Gastroesophageal sphincter (tissue), 4 donors: ENCODE data around the gene PCDHGA1. TPM values are rescaled to one million over a fixed set of nuclear protein-coding genes. Genes with fewer than 3 reads are reported as not detected.

Experiments used
- ATAC-seq: fragments of 150-250 bp; one replicate; pipeline ENCODE4 v1.9.1; 2016; ENCODE audit warnings: mild to moderate bottlenecking, moderate library complexity
- H3K27ac ChIP-seq, 4 donors: fragments of 200-600 bp; sonication (generic) in 3 of 4; 1 replicate in 3 of 4; 2 replicates in 1 of 4; pipeline ENCODE4 v1.5.1; 2016 to 2019
- H3K27me3 ChIP-seq: fragments of 200-600 bp; sonication (generic); one replicate; pipeline ENCODE4 v1.5.1; 2019
- H3K36me3 ChIP-seq, 2 donors: fragments of 200-600 bp; sonication (generic); one replicate each; pipeline ENCODE4 v1.5.1; 2019; ENCODE audit warnings: control low read depth in 1 of 2
- H3K4me1 ChIP-seq, 3 donors: fragments of 200-600 bp; sonication (generic); 1 replicate in 2 of 3; 2 replicates in 1 of 3; pipeline ENCODE4 v1.5.1; 2016 to 2019; ENCODE audit warnings: control low read depth in 2 of 3
- H3K4me3 ChIP-seq, 2 donors: fragments of 200-600 bp; sonication (generic); one replicate each; pipeline ENCODE4 v1.5.1; 2019; ENCODE audit warnings: mild to moderate bottlenecking in 1 of 2, moderate library complexity in 1 of 2
- H3K9me3 ChIP-seq, 3 donors: fragments of 200-600 bp; sonication (generic); one replicate each; pipeline ENCODE4 v1.5.1; 2017 to 2019; ENCODE audit warnings: control low read depth in 2 of 3
- CTCF ChIP-seq, 4 experiments: fragments of 200-600 bp in 2 of 4; fragments of 450-650 bp in 2 of 4; sonication (generic) in 1 of 4; IDR thresholded peaks; one replicate each; pipeline ENCODE4 v1.5.1; 2017 to 2019; ENCODE audit warnings: antibody characterized with exemption in 4 of 4, mild to moderate bottlenecking in 2 of 4, moderate library complexity in 2 of 4
- EP300 ChIP-seq: sonication (generic); formaldehyde crosslinking; IDR thresholded peaks from one replicate; pipeline ENCODE4 v1.6.1; 2017; ENCODE audit warnings: antibody characterized with exemption, mild to moderate bottlenecking
- POLR2A ChIP-seq, 2 donors: fragments of 450-650 bp; IDR thresholded peaks; one replicate each; pipeline ENCODE4 v1.6.1; 2017; ENCODE audit warnings: antibody characterized with exemption in 2 of 2, mild to moderate bottlenecking in 2 of 2, moderate library complexity in 1 of 2
- POLR2AphosphoS5 ChIP-seq: sonication (generic); formaldehyde crosslinking; IDR thresholded peaks from one replicate; pipeline ENCODE4 v1.6.1; 2017; ENCODE audit warnings: antibody characterized with exemption
- WGBS, 2 donors: methylation state at CpG; one replicate each; pipeline ENCODE4 v1.1.5; 2018; ENCODE audit warnings: low coverage in 1 of 2; 5-methylcytosine and 5-hydroxymethylcytosine counted together
- total RNA-seq, 4 donors: library from RNA; depleted of rRNA; stranded (reverse); fragments of >200 nt; gene quantifications; one replicate each; pipeline ENCODE4 v1.1.0, GENCODE V29; 2016

PCDHGA1 gene
- total RNA-seq, 4 donors from 2014 or later, result 0.67 to 1.3 (median 1.1) TPM

DNA sequence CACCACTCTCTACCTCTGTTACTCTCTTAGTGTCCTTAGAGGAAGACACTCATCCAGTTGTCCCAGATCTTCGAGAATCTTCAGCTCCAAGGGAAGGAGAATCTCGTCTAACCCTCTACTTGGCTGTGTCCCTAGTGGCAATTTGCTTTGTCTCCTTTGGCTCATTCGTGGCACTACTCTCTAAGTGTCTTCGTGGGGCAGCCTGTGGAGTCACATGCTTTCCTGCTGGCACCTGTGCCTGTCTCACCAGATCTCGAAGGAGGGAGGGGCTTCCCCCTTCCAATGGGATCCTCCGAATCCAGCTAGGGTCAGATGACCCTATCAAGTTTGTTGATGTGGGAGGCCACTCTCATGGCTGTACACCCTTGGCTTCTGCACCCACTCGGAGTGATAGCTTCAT is 156.8 kb downstream of the PCDHGA1 start:
- peaks cover 0 to 76% (median 5%) of the 10 kb centered on the region in 3 donors for H3K4me1 ChIP-seq
- peaks cover 0 to 43% of the 10 kb centered on the region in 2 donors for H3K36me3 ChIP-seq
- H3K4me3 ChIP-seq, result no peak overlapping the region
- WGBS, 2 donors, result 90 to 96% methylated on average over 3 of the region's 7 CpGs
- H3K27ac ChIP-seq, result no peak overlapping the region
- H3K9me3 ChIP-seq, result no peaks in the 10 kb centered on the region
- no peak for ATAC-seq
- no peaks in the 10 kb centered on the region for H3K27me3 ChIP-seq
- no peak for TF ChIP-seq EP300
- TF ChIP-seq POLR2A (IDR thresholded peaks at IDR 0.05), result no peak
- TF ChIP-seq CTCF (IDR thresholded peaks at IDR 0.05), result no peak
- TF ChIP-seq POLR2AphosphoS5, result no peak

- H3K27ac ChIP-seq, result peak within 1 kb of the TSS in 1 of 4 donors; percentile 4
- peaks cover 0 to 48% of the 10 kb centered on the region in 2 donors for H3K36me3 ChIP-seq
- no peaks in the 10 kb centered on the region for H3K9me3 ChIP-seq
- TF ChIP-seq POLR2AphosphoS5, result no peak
- no peak for TF ChIP-seq EP300
- no peak for TF ChIP-seq POLR2A (IDR thresholded peaks at IDR 0.05)
- TF ChIP-seq CTCF (IDR thresholded peaks at IDR 0.05), result no peak
- 7 to 56% methylated on average over 5 to 7 of the region's 14 CpGs for WGBS, 2 donors
- H3K4me1 ChIP-seq, result peaks cover 0 to 76% (median 14%) of the 10 kb centered on the region in 3 donors
- H3K4me3 ChIP-seq, result no peak within 1 kb of the TSS
- H3K27me3 ChIP-seq, result no peaks in the 10 kb centered on the region
- ATAC-seq, result no peak
Measured at GRCh38 chr5:141488591-141489561, 158.6 kb downstream of the PCDHGA1 start, which contains the start of gene PCDHGC5. Gene PCDHGC5 (plus strand): TSS chr5:141489081. CDS start chr5:141489241, 160 bp downstream.

DNA sequence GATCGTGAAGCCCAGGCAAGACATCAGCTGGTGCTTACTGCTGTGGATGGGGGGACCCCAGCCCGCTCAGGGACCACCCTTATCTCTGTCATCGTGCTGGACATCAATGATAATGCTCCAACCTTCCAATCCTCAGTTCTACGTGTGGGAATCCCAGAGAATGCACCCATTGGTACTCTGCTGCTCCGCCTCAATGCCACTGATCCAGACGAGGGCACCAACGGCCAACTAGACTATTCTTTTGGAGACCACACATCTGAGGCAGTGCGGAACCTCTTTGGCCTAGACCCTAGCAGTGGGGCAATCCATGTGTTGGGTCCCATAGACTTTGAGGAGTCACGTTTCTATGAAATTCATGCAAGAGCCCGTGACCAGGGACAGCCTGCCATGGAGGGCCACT is 159.5 kb downstream of the PCDHGA1 start:
- peaks cover 0 to 51% of the 10 kb centered on the region in 2 donors for H3K36me3 ChIP-seq
- TF ChIP-seq CTCF (IDR thresholded peaks at IDR 0.05) (no peak), POLR2A (IDR thresholded peaks at IDR 0.05) (no peak), EP300 (no peak), POLR2AphosphoS5 (no peak)
- WGBS, 2 donors, result 80 to 83% methylated on average over 1 to 2 of the region's 10 CpGs

DNA sequence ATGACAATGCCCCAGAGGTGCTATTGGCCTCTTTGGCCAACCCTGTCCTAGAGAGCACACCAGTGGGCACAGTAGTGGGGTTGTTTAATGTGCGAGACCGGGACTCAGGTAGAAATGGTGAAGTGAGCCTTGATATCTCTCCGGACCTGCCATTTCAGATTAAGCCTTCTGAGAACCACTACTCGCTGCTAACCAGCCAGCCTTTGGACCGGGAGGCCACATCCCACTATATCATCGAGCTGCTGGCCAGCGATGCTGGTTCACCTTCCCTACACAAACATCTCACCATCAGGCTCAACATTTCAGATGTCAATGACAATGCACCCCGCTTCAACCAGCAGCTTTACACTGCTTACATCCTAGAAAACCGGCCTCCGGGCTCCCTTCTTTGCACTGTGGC is 160.0 kb downstream of the PCDHGA1 start:
- TF ChIP-seq POLR2A (IDR thresholded peaks at IDR 0.05) (no peak), CTCF (IDR thresholded peaks at IDR 0.05) (no peak), EP300 (no peak), POLR2AphosphoS5 (no peak)
- WGBS, 2 donors, result 85% methylated on average over 5 of the region's 10 CpGs; no CpG with 5 or more reads in 1 of the 2 donors
- Histone ChIP-seq H3K4me3 (no peak overlapping the region), H3K27me3 (no peaks in the 10 kb centered on the region), H3K36me3 (peaks cover 0 to 55% of the 10 kb centered on the region in 2 donors), H3K9me3 (no peaks in the 10 kb centered on the region), H3K4me1 (peaks cover 0 to 72% (median 11%) of the 10 kb centered on the region in 3 donors), H3K27ac (no peak overlapping the region)
- ATAC-seq, result no peak

More for the DNA sequence above, 159.5 kb downstream of the PCDHGA1 start:
- Histone ChIP-seq H3K9me3 (no peaks in the 10 kb centered on the region), H3K27ac (no peak overlapping the region), H3K27me3 (no peaks in the 10 kb centered on the region), H3K4me3 (no peak overlapping the region), H3K4me1 (peaks cover 0 to 76% (median 11%) of the 10 kb centered on the region in 3 donors)
- ATAC-seq, result no peak
